GM12878 (cell line): ENCODE results near the gene MYO7A. TPM values are rescaled to one million over a fixed set of nuclear protein-coding genes. Genes with fewer than 3 reads are reported as not detected.

Experiments used
- ATAC-seq: fragments of 200-7000 bp; cut with Tn5 transposase; 3 replicates; pipeline ENCODE4 v1.9.1; 2020; ENCODE audit warnings: mild to moderate bottlenecking, moderate library complexity
- BruUV-seq: library from RNA; stranded (reverse); fragments of 400-500 nt; replicated peaks from 2 replicates; lab custom pipeline; 2021; lab: Mats Ljungman, UMichigan
- CTCF ChIA-PET: fragments of 300-600 bp; sonication (Branson Sonifier 250); formaldehyde crosslinking; extraction: SDS; loops from one replicate; lab custom pipeline; 2021; ENCODE audit warnings: inconsistent platforms; lab: Yijun Ruan, JAX
- POLR2A ChIA-PET: fragments of 350-600 bp; formaldehyde crosslinking; extraction: SDS; loops from one replicate; lab custom pipeline; 2021; ENCODE audit warnings: inconsistent platforms; lab: Charles Lee
- RAD21 ChIA-PET: fragments of 300-600 bp; sonication (Branson Sonifier 250); formaldehyde crosslinking; loops from one replicate; lab custom pipeline; 2023; ENCODE audit warnings: antibody characterized with exemption; ENCODE audit not compliant: unreplicated experiment; lab: Charles Lee
- SMC1A ChIA-PET: fragments of 300-600 bp; sonication (Branson Sonifier 250); formaldehyde crosslinking; loops from one replicate; lab custom pipeline; 2023; ENCODE audit not compliant: unreplicated experiment, uncharacterized antibody; lab: Charles Lee
- DNase-seq: peaks from one replicate; pipeline ENCODE4 v3.0.0-alpha.2; 2011; ENCODE audit warnings: low read depth, low spot score
- FAIRE-seq: peaks from 3 replicates; lab custom pipeline; 2011; peaks lifted over from hg19 to GRCh38; lab: Jason Lieb, UNC
- H2AFZ ChIP-seq: 2 replicates; pipeline ENCODE4 v1.6.0; 2011; ENCODE audit warnings: low read depth, low read length, control low read depth; ENCODE audit not compliant: control insufficient read depth
- H3K27ac ChIP-seq: 2 replicates; pipeline ENCODE4 v1.5.1; 2011; ENCODE audit warnings: control low read depth; ENCODE audit not compliant: control insufficient read depth, insufficient read depth
- H3K27me3 ChIP-seq, 2 experiments: replicated peaks in 1 of 2; 2 replicates each; pipeline versions ENCODE4 v1.6.0 to v1.6.1; 2011; ENCODE audit warnings: low read length in 1 of 2; ENCODE audit not compliant: control insufficient read depth in 2 of 2, insufficient read depth in 2 of 2
- H3K36me3 ChIP-seq, 2 experiments: 2 replicates each; pipeline ENCODE4 v1.5.1; 2011; ENCODE audit warnings: low read length in 1 of 2; ENCODE audit not compliant: control insufficient read depth in 2 of 2, insufficient read depth in 2 of 2
- H3K4me1 ChIP-seq: 2 replicates; pipeline ENCODE4 v1.6.1; 2011; ENCODE audit warnings: mild to moderate bottlenecking, low read length, moderate library complexity, mixed read lengths; ENCODE audit not compliant: control insufficient read depth, insufficient read depth
- H3K4me2 ChIP-seq: 2 replicates; pipeline ENCODE4 v1.6.0; 2011; ENCODE audit warnings: control low read depth; ENCODE audit not compliant: control insufficient read depth, insufficient read depth
- H3K4me3 ChIP-seq: fragments of 200-600 bp; sonication (generic); 2 replicates; pipeline ENCODE4 v1.5.1; 2016
- H3K79me2 ChIP-seq: 2 replicates; pipeline ENCODE4 v1.6.0; 2011; ENCODE audit warnings: low read length; ENCODE audit not compliant: control insufficient read depth, insufficient read depth
- H3K9ac ChIP-seq: 2 replicates; pipeline ENCODE4 v1.8.0; 2011; ENCODE audit warnings: low read length, control low read depth, mixed read lengths; ENCODE audit not compliant: control insufficient read depth, insufficient read depth
- H3K9me3 ChIP-seq: replicated peaks from 3 replicates; pipeline ENCODE4 v1.5.1; 2011; ENCODE audit warnings: mild to moderate bottlenecking, low read length; ENCODE audit not compliant: control insufficient read depth, insufficient read depth
- H4K20me1 ChIP-seq: 2 replicates; pipeline ENCODE4 v1.6.0; 2011; ENCODE audit not compliant: control insufficient read depth, insufficient read depth
- BACH1 ChIP-seq: fragments of 450-650 bp; IDR thresholded peaks from 2 replicates; pipeline ENCODE4 v1.6.1; 2017; ENCODE audit warnings: mild to moderate bottlenecking, borderline replicate concordance
- BHLHE40 ChIP-seq, 2 experiments: fragments of 450-650 bp in 1 of 2; IDR thresholded peaks; 2 replicates each; pipeline ENCODE4 v1.6.1; 2011 to 2017; ENCODE audit warnings: low read depth in 2 of 2, borderline replicate concordance in 1 of 2, improper control_type of control experiment in 1 of 2, low read length in 1 of 2, mild to moderate bottlenecking in 1 of 2
- DPF2 ChIP-seq: fragments of 450-650 bp; IDR thresholded peaks from 2 replicates; pipeline ENCODE4 v1.6.1; 2017; ENCODE audit warnings: mild to moderate bottlenecking
- ESRRA ChIP-seq: IDR thresholded peaks from 2 replicates; pipeline ENCODE4 v1.6.1; 2012; ENCODE audit warnings: mild to moderate bottlenecking, low read length, improper control_type of control experiment
- EZH2 ChIP-seq: IDR thresholded peaks from 2 replicates; pipeline ENCODE4 v1.6.1; 2012; ENCODE audit warnings: low read depth, mild to moderate bottlenecking, control low read depth, inconsistent platforms, low read length, borderline replicate concordance; ENCODE audit not compliant: control insufficient read depth
- FOXK2 ChIP-seq: fragments of 450-650 bp; IDR thresholded peaks from 2 replicates; pipeline ENCODE4 v1.6.1; 2017; ENCODE audit warnings: mild to moderate bottlenecking, moderate library complexity
- HDAC6 ChIP-seq: fragments of 200-600 bp; sonication (generic); IDR thresholded peaks from one replicate; pipeline ENCODE4 v1.8.0; 2017; ENCODE audit warnings: antibody characterized with exemption; ENCODE audit not compliant: unreplicated experiment
- IRF5 ChIP-seq: fragments of 450-650 bp; IDR thresholded peaks from 2 replicates; pipeline ENCODE4 v1.6.1; 2017; ENCODE audit warnings: borderline replicate concordance
- KAT2A ChIP-seq: conservative IDR thresholded peaks from 2 replicates; pipeline ENCODE4 v1.6.1; 2011; ENCODE audit warnings: low read depth, low read length; ENCODE audit not compliant: control insufficient read depth
- PAX8 ChIP-seq: fragments of 450-650 bp; IDR thresholded peaks from 2 replicates; pipeline ENCODE4 v1.6.1; 2017; ENCODE audit warnings: mild to moderate bottlenecking, moderate library complexity
- PML ChIP-seq: IDR thresholded peaks from 2 replicates; pipeline ENCODE4 v1.6.1; 2012; ENCODE audit warnings: low read length, inconsistent platforms
- RELA ChIP-seq: fragments of 450-650 bp; IDR thresholded peaks from 2 replicates; pipeline ENCODE4 v1.8.0; 2014; ENCODE audit warnings: borderline replicate concordance; ENCODE audit not compliant: partially characterized antibody
- RFX5 ChIP-seq: IDR thresholded peaks from 2 replicates; pipeline ENCODE4 v1.6.1; 2011; ENCODE audit warnings: low read depth, low read length, improper control_type of control experiment
- SUPT20H ChIP-seq: IDR thresholded peaks from 2 replicates; pipeline ENCODE4 v1.6.1; 2011; ENCODE audit warnings: low read depth, mild to moderate bottlenecking, low read length, moderate library complexity, borderline replicate concordance; ENCODE audit not compliant: control insufficient read depth
- TCF3 ChIP-seq: IDR thresholded peaks from 2 replicates; pipeline ENCODE4 v1.6.1; 2012; ENCODE audit warnings: low read depth, mild to moderate bottlenecking, low read length, borderline replicate concordance; ENCODE audit not compliant: insufficient read depth
- USF1 ChIP-seq: IDR thresholded peaks from 2 replicates; pipeline ENCODE4 v1.6.1; 2011; ENCODE audit warnings: borderline replicate concordance, low read depth, mild to moderate bottlenecking, moderate library complexity, mixed read lengths, low read length; ENCODE audit not compliant: insufficient read depth; ENCODE audit errors: extremely low read length
- ZNF384 ChIP-seq: IDR thresholded peaks from 2 replicates; pipeline ENCODE4 v1.6.1; 2012; ENCODE audit warnings: low read depth, mild to moderate bottlenecking, low read length, improper control_type of control experiment, borderline replicate concordance
- ZSCAN29 ChIP-seq: fragments of 450-650 bp; IDR thresholded peaks from 2 replicates; pipeline ENCODE4 v1.6.1; 2017; ENCODE audit warnings: mild to moderate bottlenecking, moderate library complexity
- WGBS: methylation state at CpG from one replicate; pipeline ENCODE4 v1.1.6; 2016; ENCODE audit warnings: low lambda C conversion rate; ENCODE audit not compliant: insufficient replicate concordance, insufficient coverage; ENCODE audit errors: missing lambda C conversion rate; 5-methylcytosine and 5-hydroxymethylcytosine counted together
- in situ Hi-C: fragments of 300-500 bp; cut with MboI; formaldehyde crosslinking; loops from 9 replicates; pipeline ENCODE4 v1.14.3; 2018; ENCODE audit warnings: mixed read lengths
- intact Hi-C: fragments of 100-400 bp; cut with micrococcal nuclease; formaldehyde crosslinking; loops from one replicate; pipeline ENCODE4 v1.14.2; 2022; ENCODE audit not compliant: unreplicated experiment
- polyA plus RNA-seq, 11 experiments: library from polyadenylated mRNA; depleted of rRNA in 4 of 11; unstranded in 6 of 11; stranded (reverse) in 5 of 11; fragments of >200 nt; fragmentation: Nextera tagmentation in 4 of 11; fragmentation: Illumina TruSeq in 1 of 11; extraction: Ambion mirVana in 4 of 11; extraction: Trizol in 1 of 11; gene quantifications; 1 replicate in 1 of 11; 2 replicates in 10 of 11; pipeline versions ENCODE4 v1.2.1 to v1.2.3, GENCODE V29; 2011 to 2016; ENCODE audit warnings: inconsistent platforms in 2 of 11, missing spikeins in 2 of 11, low read depth in 1 of 11
- total RNA-seq, 4 experiments: library from RNA; depleted of rRNA in 3 of 4; stranded (reverse); fragments of >200 nt in 3 of 4; fragmentation: Illumina TruSeq in 1 of 4; extraction: Trizol in 1 of 4; gene quantifications; 2 replicates each; pipeline versions ENCODE4 v1.2.1 to v1.2.3, GENCODE V29; 2013 to 2021

MYO7A gene
- total and polyA plus RNA-seq, 10 of the 15 experiments (the other 5 are each of a cell fraction or from before 2014, with no cell fraction given) = 0.01 to 0.21 (median 0.04) TPM; not detected in 6

- H3K27ac ChIP-seq = no peak overlapping the region
- WGBS = 44% methylated on average over 9 of the region's 9 CpGs
- CTCF ChIA-PET = no interaction called here
- DNase-seq = no peak
- no peaks in the 10 kb centered on the region for H3K4me1 ChIP-seq
- BruUV-seq = no TSS peak
- POLR2A ChIA-PET = no interaction called here
- H3K36me3 ChIP-seq = no peaks in the 10 kb centered on the region
- intact Hi-C loops = no loop called here
- no peak for FAIRE-seq
- no peak for ATAC-seq
- H3K9me3 ChIP-seq = no peaks in the 10 kb centered on the region
- H3K4me2 ChIP-seq = no peak overlapping the region
- in situ Hi-C loops = no loop called here
- no peak overlapping the region for H2AFZ ChIP-seq
- TF ChIP-seq FOXK2 (no peak), PML (no peak), RELA (no peak), HDAC6 (no peak), USF1 (no peak), RFX5 (no peak), BACH1 (no peak), TCF3 (no peak), ZNF384 (no peak), KAT2A (no peak), IRF5 (no peak), PAX8 (no peak), EZH2 (no peak), ESRRA (no peak), DPF2 (no peak), BHLHE40 (IDR thresholded peaks at IDR 0.05; ENCODE audit: borderline replicate concordance in 1 of 2, low read depth in 2 of 2, low read length in 1 of 2) (no peak), ZSCAN29 (no peak), SUPT20H (no peak)
- TF ChIP-seq, all 136 proteins: peak for 0
- no peak overlapping the region for H3K9ac ChIP-seq
- H3K79me2 ChIP-seq = no peaks in the 10 kb centered on the region
- no peaks in the 10 kb centered on the region for H4K20me1 ChIP-seq
- ChIA-PET SMC1A (no interaction called here), RAD21 (no interaction called here)
- H3K27me3 ChIP-seq = no peaks in the 10 kb centered on the region; a peak in 2 of 4 replicates
- H3K4me3 ChIP-seq = no peak overlapping the region
Observed at GRCh38 chr11:77119531-77119936, 8.5 kb upstream of the MYO7A start.
